Fibroblast of lung (primary cell): ENCODE measurements around the gene NOS1AP. TPM values are rescaled to one million over a fixed set of nuclear protein-coding genes. Genes with fewer than 3 reads are reported as not detected.
A peak's percentile ranks its signal among the peaks of the same experiment; 100 is the strongest.

ENCODE experiments used
- DNase-seq, 2 donors: peaks; one replicate each; pipeline versions ENCODE4 v3.0.0 to v3.0.0-alpha.2; 2010; ENCODE audit warnings: low read depth in 2 of 2
- H2AFZ ChIP-seq: 2 replicates; pipeline ENCODE4 v1.5.1; 2012; ENCODE audit warnings: low read length, control low read depth, inconsistent platforms
- H3K27ac ChIP-seq: 2 replicates; pipeline ENCODE4 v1.5.1; 2011; ENCODE audit warnings: low read length, control low read depth; ENCODE audit not compliant: insufficient read depth
- H3K27me3 ChIP-seq: 2 replicates; pipeline ENCODE4 v1.5.1; 2011; ENCODE audit warnings: mild to moderate bottlenecking, low read length; ENCODE audit not compliant: control insufficient read depth, insufficient read depth
- H3K36me3 ChIP-seq: 2 replicates; pipeline ENCODE4 v1.5.1; 2011; ENCODE audit warnings: low read length; ENCODE audit not compliant: control insufficient read depth, insufficient read depth
- H3K4me1 ChIP-seq: 2 replicates; pipeline ENCODE4 v1.5.1; 2011; ENCODE audit warnings: low read length; ENCODE audit not compliant: control insufficient read depth, insufficient read depth; ENCODE audit errors: extremely low read depth
- H3K4me2 ChIP-seq: 2 replicates; pipeline ENCODE4 v1.5.1; 2011; ENCODE audit warnings: low read length, control low read depth; ENCODE audit not compliant: insufficient read depth; ENCODE audit errors: extremely low read depth
- H3K4me3 ChIP-seq, 4 experiments: fragments of 200-600 bp in 1 of 4; sonication (generic) in 1 of 4; replicated peaks in 1 of 4; 2 replicates each; pipeline ENCODE4 v1.5.1; 2011 to 2016; ENCODE audit warnings: low read length in 4 of 4, low read depth in 3 of 4, mild to moderate bottlenecking in 3 of 4, control low read depth in 2 of 4, inconsistent platforms in 1 of 4, mixed read lengths in 1 of 4; ENCODE audit not compliant: insufficient read depth in 1 of 4; ENCODE audit errors: control extremely low read depth in 1 of 4
- H3K79me2 ChIP-seq: 2 replicates; pipeline ENCODE4 v1.5.1; 2012; ENCODE audit warnings: mild to moderate bottlenecking, low read length, inconsistent platforms; ENCODE audit not compliant: control insufficient read depth, insufficient read depth
- H3K9ac ChIP-seq: 2 replicates; pipeline ENCODE4 v1.5.1; 2011; ENCODE audit warnings: mild to moderate bottlenecking, low read length, control low read depth; ENCODE audit not compliant: insufficient read depth
- H3K9me3 ChIP-seq: 2 replicates; pipeline ENCODE4 v1.5.1; 2012; ENCODE audit warnings: low read depth, low read length; ENCODE audit not compliant: control insufficient read depth, insufficient read depth
- H4K20me1 ChIP-seq: 2 replicates; pipeline ENCODE4 v1.5.1; 2011; ENCODE audit warnings: low read length; ENCODE audit not compliant: control insufficient read depth, insufficient read depth; ENCODE audit errors: extremely low read depth
- EZH2 ChIP-seq: IDR thresholded peaks from 2 replicates; pipeline ENCODE4 v1.5.1; 2012; ENCODE audit warnings: low read length, control low read depth, mild to moderate bottlenecking; ENCODE audit errors: missing control alignments
- polyA plus RNA-seq, 2 donors: library from polyadenylated mRNA; depleted of rRNA in 1 of 2; stranded (reverse) in 1 of 2; unstranded in 1 of 2; fragments of >200 nt; gene quantifications; 2 replicates each; pipeline ENCODE4 v1.2.1, GENCODE V29; 2011 to 2012; ENCODE audit warnings: missing spikeins in 1 of 2
- total RNA-seq: library from RNA; depleted of rRNA; stranded (reverse); fragments of >200 nt; gene quantifications from 2 replicates; pipeline ENCODE4 v1.2.1, GENCODE V29; 2014
- TF ChIP-seq, protein P1 (sequence below), 2 donors: IDR thresholded peaks in 1 of 2; conservative IDR thresholded peaks in 1 of 2; 1 replicate in 1 of 2; 2 replicates in 1 of 2; pipeline ENCODE4 v1.5.1; 2011 to 2012; ENCODE audit warnings: low read length in 2 of 2, control low read depth in 1 of 2, inconsistent platforms in 1 of 2, low read depth in 1 of 2, mild to moderate bottlenecking in 1 of 2

Gene NOS1AP
- total and polyA plus RNA-seq, 2 donors (not counting 1 experiment from before 2014, with no cell fraction given) = 0.14 to 0.17 TPM

GRCh38 chr1:162371611-162372010 lies 302.1 kb downstream of the NOS1AP start:
- Histone ChIP-seq H3K27ac (no peak overlapping the region), H3K36me3 (no peaks in the 10 kb centered on the region), H3K27me3 (no peaks in the 10 kb centered on the region), H2AFZ (no peak overlapping the region), H3K4me2 (no peak overlapping the region), H3K9ac (no peak overlapping the region), H4K20me1 (no peaks in the 10 kb centered on the region), H3K79me2 (no peaks in the 10 kb centered on the region), H3K9me3 (no peaks in the 10 kb centered on the region), H3K4me1 (no peaks in the 10 kb centered on the region), H3K4me3 (no peak overlapping the region)
- peak in 1 of 2 donors; percentile 82 for DNase-seq
- no peak for TF ChIP-seq EZH2

GRCh38 chr1:162372159-162373071 lies 302.9 kb downstream of the NOS1AP start:
- Histone ChIP-seq H3K9ac (no peak overlapping the region), H3K4me2 (no peak overlapping the region), H3K79me2 (no peaks in the 10 kb centered on the region), H3K36me3 (no peaks in the 10 kb centered on the region), H3K4me3 (no peak overlapping the region), H3K4me1 (no peaks in the 10 kb centered on the region), H3K9me3 (no peaks in the 10 kb centered on the region), H3K27ac (no peak overlapping the region), H2AFZ (no peak overlapping the region), H4K20me1 (no peaks in the 10 kb centered on the region), H3K27me3 (no peaks in the 10 kb centered on the region)
- DNase-seq = peak in 1 of 2 donors; percentile 39
- TF ChIP-seq, protein P1, sequence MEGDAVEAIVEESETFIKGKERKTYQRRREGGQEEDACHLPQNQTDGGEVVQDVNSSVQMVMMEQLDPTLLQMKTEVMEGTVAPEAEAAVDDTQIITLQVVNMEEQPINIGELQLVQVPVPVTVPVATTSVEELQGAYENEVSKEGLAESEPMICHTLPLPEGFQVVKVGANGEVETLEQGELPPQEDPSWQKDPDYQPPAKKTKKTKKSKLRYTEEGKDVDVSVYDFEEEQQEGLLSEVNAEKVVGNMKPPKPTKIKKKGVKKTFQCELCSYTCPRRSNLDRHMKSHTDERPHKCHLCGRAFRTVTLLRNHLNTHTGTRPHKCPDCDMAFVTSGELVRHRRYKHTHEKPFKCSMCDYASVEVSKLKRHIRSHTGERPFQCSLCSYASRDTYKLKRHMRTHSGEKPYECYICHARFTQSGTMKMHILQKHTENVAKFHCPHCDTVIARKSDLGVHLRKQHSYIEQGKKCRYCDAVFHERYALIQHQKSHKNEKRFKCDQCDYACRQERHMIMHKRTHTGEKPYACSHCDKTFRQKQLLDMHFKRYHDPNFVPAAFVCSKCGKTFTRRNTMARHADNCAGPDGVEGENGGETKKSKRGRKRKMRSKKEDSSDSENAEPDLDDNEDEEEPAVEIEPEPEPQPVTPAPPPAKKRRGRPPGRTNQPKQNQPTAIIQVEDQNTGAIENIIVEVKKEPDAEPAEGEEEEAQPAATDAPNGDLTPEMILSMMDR (conservative IDR thresholded peaks at IDR 0.05 in 1 of 2, IDR thresholded peaks at IDR 0.05 in 1 of 2; ENCODE audit: low read depth in 1 of 2, low read length in 2 of 2) = no peak
- no peak for TF ChIP-seq EZH2

GRCh38 chr1:162373072-162373427 lies 303.6 kb downstream of the NOS1AP start:
- H3K27me3 ChIP-seq = peaks cover 2% of the 10 kb centered on the region
- no peaks in the 10 kb centered on the region for H3K79me2 ChIP-seq
- H4K20me1 ChIP-seq = no peaks in the 10 kb centered on the region
- no peak overlapping the region for H3K4me3 ChIP-seq
- no peak overlapping the region for H3K9ac ChIP-seq
- H3K9me3 ChIP-seq = no peaks in the 10 kb centered on the region
- H3K27ac ChIP-seq = no peak overlapping the region
- no peak overlapping the region for H3K4me2 ChIP-seq
- no peaks in the 10 kb centered on the region for H3K4me1 ChIP-seq
- no peak for DNase-seq
- H3K36me3 ChIP-seq = no peaks in the 10 kb centered on the region
- no peak overlapping the region for H2AFZ ChIP-seq
- TF ChIP-seq EZH2 = no peak
- TF ChIP-seq, protein P1 (conservative IDR thresholded peaks at IDR 0.05 in 1 of 2, IDR thresholded peaks at IDR 0.05 in 1 of 2; ENCODE audit: low read depth in 1 of 2, low read length in 2 of 2) = no peak
